ENCODE data around the gene NPTX1. TPM values are rescaled to one million over a fixed set of nuclear protein-coding genes. Genes with fewer than 3 reads are reported as not detected.

The NPTX1 gene
- total RNA-seq, 4 donors from 2014 or later, result 1.2 to 6.3 (median 3.8) TPM

GRCh38 chr17:80492343-80493136, 16.1 kb upstream of the NPTX1 start:
- no peaks in the 10 kb centered on the region for H3K36me3 ChIP-seq
- no peak overlapping the region for H3K27ac ChIP-seq
- TF ChIP-seq, protein P1, sequence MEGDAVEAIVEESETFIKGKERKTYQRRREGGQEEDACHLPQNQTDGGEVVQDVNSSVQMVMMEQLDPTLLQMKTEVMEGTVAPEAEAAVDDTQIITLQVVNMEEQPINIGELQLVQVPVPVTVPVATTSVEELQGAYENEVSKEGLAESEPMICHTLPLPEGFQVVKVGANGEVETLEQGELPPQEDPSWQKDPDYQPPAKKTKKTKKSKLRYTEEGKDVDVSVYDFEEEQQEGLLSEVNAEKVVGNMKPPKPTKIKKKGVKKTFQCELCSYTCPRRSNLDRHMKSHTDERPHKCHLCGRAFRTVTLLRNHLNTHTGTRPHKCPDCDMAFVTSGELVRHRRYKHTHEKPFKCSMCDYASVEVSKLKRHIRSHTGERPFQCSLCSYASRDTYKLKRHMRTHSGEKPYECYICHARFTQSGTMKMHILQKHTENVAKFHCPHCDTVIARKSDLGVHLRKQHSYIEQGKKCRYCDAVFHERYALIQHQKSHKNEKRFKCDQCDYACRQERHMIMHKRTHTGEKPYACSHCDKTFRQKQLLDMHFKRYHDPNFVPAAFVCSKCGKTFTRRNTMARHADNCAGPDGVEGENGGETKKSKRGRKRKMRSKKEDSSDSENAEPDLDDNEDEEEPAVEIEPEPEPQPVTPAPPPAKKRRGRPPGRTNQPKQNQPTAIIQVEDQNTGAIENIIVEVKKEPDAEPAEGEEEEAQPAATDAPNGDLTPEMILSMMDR (IDR thresholded peaks at IDR 0.05), result no peak
- TF ChIP-seq POLR2AphosphoS5 (IDR thresholded peaks at IDR 0.05) (no peak), EP300 (IDR thresholded peaks at IDR 0.05) (no peak), POLR2A (IDR thresholded peaks at IDR 0.05) (no peak)
- H3K4me1 ChIP-seq, result no peaks in the 10 kb centered on the region
- 40 to 73% methylated on average over 6 to 7 of the region's 21 CpGs for WGBS, 2 donors (ENCODE audit: low coverage in 1 of 2)
- peaks cover 66% of the 10 kb centered on the region for H3K27me3 ChIP-seq
- ATAC-seq, result no peak
- peaks cover 0 to 3% (median 0%) of the 10 kb centered on the region in 3 donors for H3K9me3 ChIP-seq
- no peak overlapping the region for H3K4me3 ChIP-seq

GRCh38 chr17:80491478-80492342, 15.3 kb upstream of the NPTX1 start:
- no peak for TF ChIP-seq POLR2A (IDR thresholded peaks at IDR 0.05)
- no peak for TF ChIP-seq POLR2AphosphoS5 (IDR thresholded peaks at IDR 0.05)
- TF ChIP-seq, protein P1 (IDR thresholded peaks at IDR 0.05), result no peak
- no peak for TF ChIP-seq EP300 (IDR thresholded peaks at IDR 0.05)
- Histone ChIP-seq H3K27ac (no peak overlapping the region), H3K9me3 (peaks cover 0 to 11% (median 0%) of the 10 kb centered on the region in 3 donors), H3K27me3 (peaks cover 67% of the 10 kb centered on the region), H3K36me3 (no peaks in the 10 kb centered on the region), H3K4me1 (no peaks in the 10 kb centered on the region), H3K4me3 (no peak overlapping the region)
- no peak for ATAC-seq
- 13 to 39% methylated on average over 6 to 11 of the region's 21 CpGs for WGBS, 2 donors (ENCODE audit: low coverage in 1 of 2)

- 35 to 43% methylated on average over 2 to 4 of the region's 7 CpGs for WGBS, 2 donors (ENCODE audit: low coverage in 1 of 2)
- no peak for ATAC-seq
- H3K27me3 ChIP-seq, result peaks cover 80% of the 10 kb centered on the region
These were observed 11.1 kb upstream of the NPTX1 start for GRCh38 chr17:80487511-80487910.

DNA sequence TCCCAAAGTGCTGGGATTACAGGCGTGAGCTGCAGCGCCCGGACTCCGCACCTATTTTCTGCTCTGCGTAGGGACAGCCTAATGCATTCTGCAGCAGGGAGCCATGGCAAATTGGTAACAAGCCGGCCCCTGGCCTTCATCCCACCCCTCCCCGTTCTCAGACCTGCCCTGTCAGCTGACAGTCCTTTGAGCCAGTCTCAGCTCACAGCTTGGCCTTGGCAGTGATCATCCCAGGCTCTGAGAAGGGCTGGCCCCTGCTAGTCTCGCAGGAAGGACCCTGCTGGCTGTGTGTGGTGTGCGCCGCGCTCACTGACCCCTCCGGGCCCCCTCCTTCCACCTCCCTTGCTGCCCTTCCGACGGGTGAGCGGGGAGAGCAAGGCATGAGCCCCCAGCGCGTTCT, 10.3 kb upstream of the NPTX1 start:
- ATAC-seq, result no peak
- H3K4me1 ChIP-seq, result no peaks in the 10 kb centered on the region
- H3K4me3 ChIP-seq, result no peak overlapping the region
- 68% methylated on average over 4 of the region's 17 CpGs; no CpG with 5 or more reads in 1 of the 2 donors for WGBS, 2 donors (ENCODE audit: low coverage in 1 of 2)
- TF ChIP-seq EP300 (IDR thresholded peaks at IDR 0.05) (no peak), POLR2A (IDR thresholded peaks at IDR 0.05) (no peak)
- H3K9me3 ChIP-seq, result peaks cover 0 to 14% (median 0%) of the 10 kb centered on the region in 3 donors
- no peak overlapping the region for H3K27ac ChIP-seq
- H3K27me3 ChIP-seq, result peaks cover 80% of the 10 kb centered on the region
- H3K36me3 ChIP-seq, result no peaks in the 10 kb centered on the region

More at GRCh38 chr17:80487511-80487910, 11.1 kb upstream of the NPTX1 start:
- TF ChIP-seq, protein P1 (IDR thresholded peaks at IDR 0.05), result no peak
- TF ChIP-seq EP300 (IDR thresholded peaks at IDR 0.05), result no peak
- TF ChIP-seq POLR2AphosphoS5 (IDR thresholded peaks at IDR 0.05), result no peak
- TF ChIP-seq POLR2A (IDR thresholded peaks at IDR 0.05), result no peak
- Histone ChIP-seq H3K36me3 (no peaks in the 10 kb centered on the region), H3K27ac (no peak overlapping the region), H3K4me1 (no peaks in the 10 kb centered on the region), H3K4me3 (no peak overlapping the region), H3K9me3 (peaks cover 0 to 14% (median 0%) of the 10 kb centered on the region in 3 donors)

- peaks cover 0 to 14% (median 0%) of the 10 kb centered on the region in 3 donors for H3K9me3 ChIP-seq
- no peak overlapping the region for H3K4me3 ChIP-seq
- 74% methylated on average over 3 of the region's 10 CpGs; no CpG with 5 or more reads in 1 of the 2 donors for WGBS, 2 donors (ENCODE audit: low coverage in 1 of 2)
- H3K27me3 ChIP-seq, result peaks cover 80% of the 10 kb centered on the region
- no peaks in the 10 kb centered on the region for H3K36me3 ChIP-seq
- no peak for ATAC-seq
- TF ChIP-seq, protein P1 (IDR thresholded peaks at IDR 0.05), result no peak
- no peak for TF ChIP-seq EP300 (IDR thresholded peaks at IDR 0.05)
- TF ChIP-seq POLR2AphosphoS5 (IDR thresholded peaks at IDR 0.05), result no peak
- no peak for TF ChIP-seq POLR2A (IDR thresholded peaks at IDR 0.05)
- no peaks in the 10 kb centered on the region for H3K4me1 ChIP-seq
- no peak overlapping the region for H3K27ac ChIP-seq
These were observed 9.4 kb upstream of the NPTX1 start for GRCh38 chr17:80485846-80486245.

All from gastroesophageal sphincter (tissue), 4 donors.